WTC11 (cell line): Measurements from ENCODE around the gene ZNF467.

Source experiments
- ARID4B ChIP-seq: sonication (generic); formaldehyde crosslinking; IDR thresholded peaks from 2 replicates; pipeline ENCODE4 v1.8.0; 2023; ENCODE audit warnings: missing genetic modification reagents, mild to moderate bottlenecking, borderline replicate concordance
- ATF2 ChIP-seq: sonication (generic); formaldehyde crosslinking; IDR thresholded peaks from 2 replicates; pipeline ENCODE4 v1.8.1; 2022; ENCODE audit warnings: low read depth, missing genetic modification reagents, borderline replicate concordance
- CREB1 ChIP-seq: sonication (generic); formaldehyde crosslinking; IDR thresholded peaks from 2 replicates; pipeline ENCODE4 v1.8.0; 2023; ENCODE audit warnings: mild to moderate bottlenecking, missing genetic modification reagents
- CTCF ChIP-seq: fragments of 200-600 bp; IDR thresholded peaks from 2 replicates; pipeline ENCODE4 v1.8.0; 2022; ENCODE audit warnings: antibody characterized with exemption
- ESRRA ChIP-seq: sonication (generic); formaldehyde crosslinking; IDR thresholded peaks from 2 replicates; pipeline ENCODE4 v1.8.1; 2022; ENCODE audit warnings: mild to moderate bottlenecking, missing genetic modification reagents, borderline replicate concordance

GRCh38 chr7:149723082-149723767, 50.2 kb downstream of the ZNF467 start:
- TF ChIP-seq ESRRA (CRISPR knock-in tag) (no peak), ATF2 (CRISPR knock-in tag) (no peak), CTCF (no peak), ARID4B (no peak), CREB1 (CRISPR knock-in tag) (no peak)
